ENCODE data around the gene DAAM2.

DAAM2 gene

GRCh38 chr6:39909701-39910100 lies 117.5 kb downstream of the DAAM2 start:
- DNase-seq (ENCODE audit: low spot score) = no peak

DNA sequence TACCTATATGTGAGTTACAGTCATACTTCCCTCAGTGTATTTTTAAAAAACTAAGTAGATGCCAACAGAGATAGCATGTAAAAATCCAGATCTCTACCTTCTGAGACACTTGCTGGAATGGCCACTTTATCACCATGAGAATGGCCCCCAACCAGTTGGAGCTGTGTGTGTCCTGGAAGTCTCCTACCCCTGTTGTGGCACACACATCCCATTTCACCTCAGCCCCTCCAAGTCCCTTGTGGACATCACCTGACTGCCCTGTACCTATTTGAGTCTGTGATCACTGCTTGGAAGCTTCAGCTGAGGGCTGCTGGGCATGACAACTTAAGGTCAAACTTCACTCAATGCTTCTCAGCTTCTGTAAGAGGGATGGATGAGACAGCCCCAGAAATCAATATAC lies 118.0 kb downstream of the DAAM2 start:
- DNase-seq (ENCODE audit: low spot score) = no peak

DNA sequence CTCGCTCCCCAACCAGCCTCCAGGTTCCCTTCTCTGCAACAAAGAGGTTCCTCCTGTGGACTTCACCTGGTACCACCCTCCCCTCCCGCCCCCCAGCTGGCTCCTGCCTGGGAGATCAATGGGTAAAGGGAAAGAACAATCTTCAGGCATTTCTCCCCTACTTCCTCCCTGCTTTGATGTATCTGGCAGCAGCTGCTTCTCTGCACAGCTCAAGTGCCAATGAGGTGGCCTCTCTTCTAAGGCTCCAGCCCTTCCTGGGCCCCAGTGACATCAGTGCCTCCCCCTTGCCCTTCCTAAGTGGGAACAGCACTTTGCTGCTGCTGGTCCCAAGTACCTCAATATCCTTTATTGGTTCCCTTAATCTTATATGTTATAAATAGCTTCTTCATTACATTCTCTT lies 118.6 kb downstream of the DAAM2 start:
- no peak for DNase-seq (ENCODE audit: low spot score)

GRCh38 chr6:39911513-39912125 lies 119.4 kb downstream of the DAAM2 start:
- no peak for DNase-seq (ENCODE audit: low spot score)

GRCh38 chr6:39912446-39912845 lies 120.3 kb downstream of the DAAM2 start:
- no peak for DNase-seq (ENCODE audit: low spot score)

GRCh38 chr6:39913391-39913916 lies 121.3 kb downstream of the DAAM2 start:
- no peak for DNase-seq (ENCODE audit: low spot score)

GRCh38 chr6:39914239-39914638 lies 122.1 kb downstream of the DAAM2 start:
- no peak for DNase-seq (ENCODE audit: low spot score)

DNA sequence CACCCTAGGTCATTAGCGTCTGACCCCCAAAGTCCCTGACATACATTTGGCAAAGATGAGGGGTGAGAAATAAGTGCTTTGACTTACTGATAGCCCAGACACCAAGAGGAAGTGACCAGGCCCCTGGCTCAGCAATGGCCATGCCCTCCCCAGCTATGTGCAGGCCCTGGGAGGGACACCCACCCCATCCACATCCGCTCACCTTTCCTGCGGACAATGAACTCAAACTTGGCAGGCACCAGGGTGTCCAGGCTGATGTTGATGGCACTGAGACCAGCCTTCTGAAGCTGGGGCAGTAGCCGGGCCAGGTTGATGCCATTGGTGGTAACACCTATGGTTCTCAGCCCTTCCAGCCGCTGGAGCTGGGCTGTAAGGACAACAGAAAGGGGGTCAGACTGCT lies 123.7 kb downstream of the DAAM2 start:
- DNase-seq (ENCODE audit: low spot score) = no peak

- no peak for DNase-seq (ENCODE audit: low spot score)
Observed at GRCh38 chr6:39917329-39917728, 125.2 kb downstream of the DAAM2 start.

DNA sequence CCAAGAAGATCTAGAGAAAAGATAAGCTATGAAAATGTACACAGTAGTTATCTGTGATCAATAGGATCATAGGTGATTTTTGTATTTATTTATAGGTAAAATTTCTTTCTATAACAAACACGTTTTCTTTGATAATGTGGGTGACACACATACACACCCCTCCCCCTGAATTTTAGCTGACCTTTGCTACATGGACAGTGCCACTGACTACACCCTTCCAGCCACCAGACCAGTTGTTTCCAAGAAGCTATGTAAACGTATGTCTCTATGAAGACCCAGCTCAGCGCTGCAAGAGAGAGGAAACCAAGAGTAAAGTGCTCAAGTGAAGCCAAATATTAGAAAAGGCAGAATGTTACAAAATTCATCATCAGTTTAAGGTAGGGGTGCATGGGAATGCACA lies 125.8 kb downstream of the DAAM2 start:
- DNase-seq (ENCODE audit: low spot score) = no peak

DNA sequence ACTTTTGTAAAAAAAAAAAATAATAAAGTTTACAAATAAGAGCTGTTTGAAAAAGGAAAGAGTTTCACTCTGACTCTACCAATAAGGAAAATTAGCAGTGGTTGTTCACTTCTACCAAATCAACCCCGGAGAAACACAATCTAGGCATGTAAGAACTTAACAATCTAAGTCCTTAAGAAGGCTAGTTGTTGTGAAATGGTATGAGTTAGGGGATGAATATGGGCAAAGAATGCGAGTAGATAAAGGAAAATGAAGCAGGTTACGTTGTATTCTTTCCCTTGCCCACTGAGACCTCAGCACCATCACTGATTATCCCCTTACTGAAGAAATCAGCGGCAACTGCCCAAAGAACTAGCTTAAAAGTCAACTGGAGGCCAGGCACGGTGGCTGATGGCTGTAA lies 126.7 kb downstream of the DAAM2 start:
- no peak for DNase-seq (ENCODE audit: low spot score)

DNA sequence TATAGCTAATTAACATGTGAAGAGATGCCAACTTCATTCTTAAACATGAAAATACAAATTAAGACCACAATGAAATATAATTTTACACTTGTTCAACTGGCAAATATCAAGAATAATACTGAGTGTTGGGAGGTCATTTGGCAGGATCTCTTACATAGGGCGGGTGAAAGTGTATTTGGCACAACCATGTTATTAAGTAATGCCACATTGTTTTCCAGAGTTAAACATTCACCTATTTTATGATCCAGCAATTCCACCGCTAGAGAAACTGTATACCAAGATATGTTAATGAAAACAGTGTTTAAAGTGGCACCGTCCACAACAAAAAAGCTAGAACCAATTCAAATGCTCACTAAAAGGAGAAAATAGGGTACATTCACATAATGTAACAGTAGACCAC lies 128.0 kb downstream of the DAAM2 start:
- no peak for DNase-seq (ENCODE audit: low spot score)

- no peak for DNase-seq (ENCODE audit: low spot score)
Observed at GRCh38 chr6:39922821-39923220, 130.6 kb downstream of the DAAM2 start.

DNA sequence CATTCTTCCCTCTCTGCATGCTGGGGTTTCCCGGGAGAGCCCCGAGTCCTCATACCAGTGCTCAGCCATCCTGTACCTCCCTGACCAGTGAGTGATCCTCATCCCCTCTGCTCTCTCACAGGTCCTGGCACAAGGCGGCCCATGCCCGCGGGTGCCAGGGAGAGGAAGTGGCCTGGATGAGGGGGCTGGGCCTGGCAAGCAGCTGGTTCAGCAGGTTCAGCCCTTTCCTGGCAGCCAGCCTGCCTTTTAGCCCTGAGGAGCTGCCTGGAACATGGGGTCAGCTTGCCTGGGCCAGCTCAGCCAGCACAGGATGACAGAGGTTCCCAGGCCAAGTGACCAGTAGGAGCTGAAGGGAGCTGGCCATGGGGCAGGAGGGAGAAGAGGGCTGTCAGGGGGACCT lies 131.2 kb downstream of the DAAM2 start:
- no peak for DNase-seq (ENCODE audit: low spot score)

GRCh38 chr6:39923861-39924260 lies 131.7 kb downstream of the DAAM2 start:
- DNase-seq (ENCODE audit: low spot score) = no peak

- DNase-seq (ENCODE audit: low spot score) = no peak
Observed at GRCh38 chr6:39924283-39924682, 132.1 kb downstream of the DAAM2 start.

- DNase-seq (ENCODE audit: low spot score) = no peak
Observed at GRCh38 chr6:39925191-39925930, 133.2 kb downstream of the DAAM2 start.

DNA sequence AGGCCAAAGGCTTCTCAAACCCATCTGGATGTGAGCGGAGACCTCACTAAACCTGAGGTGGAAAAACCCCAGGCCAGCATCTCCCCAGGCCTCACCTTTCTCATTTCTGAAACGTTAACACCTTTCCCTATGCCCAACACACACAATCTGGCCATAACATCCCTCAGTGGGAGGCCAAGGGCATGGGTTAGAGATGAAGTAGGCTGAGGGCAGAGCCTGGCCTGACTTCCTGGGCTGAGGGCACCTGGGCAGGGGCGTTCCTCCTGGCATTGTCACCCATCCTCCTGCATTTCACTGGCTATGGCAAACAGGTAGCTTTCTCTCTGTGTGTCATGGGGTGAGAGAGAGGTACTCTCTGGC lies 133.7 kb downstream of the DAAM2 start:
- DNase-seq (ENCODE audit: low spot score) = no peak

- no peak for DNase-seq (ENCODE audit: low spot score)
Observed at GRCh38 chr6:39926668-39927067, 134.5 kb downstream of the DAAM2 start.

DNA sequence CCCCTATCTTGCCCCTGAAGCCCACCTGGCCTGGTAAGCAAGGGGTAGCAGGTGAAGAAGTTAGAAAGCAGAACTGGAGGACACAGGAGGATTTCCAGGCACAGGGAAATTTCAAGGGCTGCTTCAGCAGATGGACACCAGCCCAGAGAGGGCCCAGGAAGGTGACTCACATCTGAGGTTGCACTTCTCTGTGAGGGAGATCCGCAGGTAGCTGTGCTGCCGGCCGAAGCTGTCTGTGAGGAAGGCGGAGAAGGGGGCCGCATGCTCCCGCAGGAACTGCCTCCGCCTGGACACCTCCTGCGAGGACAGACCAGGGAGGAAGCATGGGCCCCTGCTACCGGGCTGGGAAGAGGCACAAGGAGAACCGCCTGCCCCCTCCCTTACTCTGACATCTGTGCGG lies 135.0 kb downstream of the DAAM2 start:
- DNase-seq (ENCODE audit: low spot score) = no peak

DNA sequence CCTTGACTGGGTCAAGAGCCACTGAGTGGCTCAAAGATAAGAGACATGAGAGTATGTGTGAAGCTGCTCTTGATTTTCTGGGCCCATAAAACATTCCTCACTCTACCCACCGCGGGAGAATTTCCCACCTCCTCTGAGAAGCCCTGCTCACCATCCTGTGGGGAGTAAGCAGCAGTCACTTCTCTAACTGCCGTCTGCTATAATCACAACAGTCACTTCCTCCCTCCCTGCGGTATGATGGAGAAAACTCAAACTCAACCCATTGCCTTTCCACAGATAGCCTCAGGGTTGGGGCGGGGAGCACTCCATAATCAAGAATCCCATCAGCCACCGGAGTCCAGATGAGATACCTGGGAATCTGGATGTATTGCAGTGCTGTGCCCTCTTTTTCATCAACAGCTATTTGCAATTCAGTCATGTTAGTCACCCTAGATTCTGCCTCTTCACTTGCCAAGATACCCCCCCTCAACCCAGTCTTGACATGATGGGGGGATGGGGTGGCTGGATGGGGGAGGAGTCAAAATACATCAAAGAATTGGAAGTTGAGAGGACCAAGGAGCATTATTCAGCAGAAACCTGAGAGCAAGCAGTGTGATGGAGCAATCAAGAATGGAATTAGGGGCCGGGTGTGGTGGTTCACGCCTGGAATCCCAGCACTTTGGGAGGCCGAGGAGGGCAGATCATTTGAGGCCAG lies 137.0 kb downstream of the DAAM2 start:
- DNase-seq (ENCODE audit: low spot score) = no peak

GRCh38 chr6:39929733-39930461 lies 137.7 kb downstream of the DAAM2 start:
- no peak for DNase-seq (ENCODE audit: low spot score)

GRCh38 chr6:39930540-39930939 lies 138.4 kb downstream of the DAAM2 start:
- DNase-seq (ENCODE audit: low spot score) = peak; percentile 36
